Measurements from ENCODE around the gene GIMD1.

- TF ChIP-seq CTCF (IDR thresholded peaks at IDR 0.05) (no peak), POLR2A (IDR thresholded peaks at IDR 0.05) (no peak)
Observed at GRCh38 chr4:106364282-106364681, 4.3 kb downstream of the GIMD1 start.
